ENCODE results near the gene STARD10. TPM values are rescaled to one million over a fixed set of nuclear protein-coding genes. Genes with fewer than 3 reads are reported as not detected.
A peak's percentile ranks its signal among the peaks of the same experiment; 100 is the strongest.

The STARD10 gene
- total RNA-seq, 8 experiments from 2014 or later: 7.8 to 26.9 (median 15.7) TPM

GRCh38 chr11:72740562-72741428 is 53.1 kb downstream of the STARD10 start:
- ATAC-seq (replicated peaks in 6 of 8): peak in 1 of 8 experiments; percentile 7
- H3K4me3 ChIP-seq: no peak overlapping the region
- 68 to 81% (median 71%) methylated on average over 1 to 4 of the region's 10 CpGs; no CpG with 5 or more reads in 5 of the 10 experiments for WGBS, 10 experiments
- no peak overlapping the region for H3K27ac ChIP-seq
- in situ Hi-C loops (cut with MboI; ENCODE audit: low pct_unique_long_range_greater_than_20kb in 2 of 9, low sequenced_read_pairs in 9 of 9, unreplicated experiment in 9 of 9): loop anchor here in 1 of 9 experiments (25.0 kb wide), 1 partner anchor 447 kb away; no protein-coding TSS in a partner anchor
- H3K4me1 ChIP-seq (replicated peaks in 1 of 2): peaks cover 6 to 11% of the 10 kb centered on the region in 2 donors

GRCh38 chr11:72740060-72740424 is 53.8 kb downstream of the STARD10 start:
- Histone ChIP-seq H3K27ac (no peak overlapping the region), H3K4me3 (no peak overlapping the region), H3K4me1 (replicated peaks in 1 of 2) (peaks cover 6 to 11% of the 10 kb centered on the region in 2 donors)
- WGBS, 10 experiments: 71 to 100% (median 100%) methylated on average over 1 of the region's 2 CpGs; no CpG with 5 or more reads in 4 of the 10 experiments
- no peak for ATAC-seq (replicated peaks in 6 of 8)
- in situ Hi-C loops (cut with MboI; ENCODE audit: low pct_unique_long_range_greater_than_20kb in 2 of 9, low sequenced_read_pairs in 9 of 9, unreplicated experiment in 9 of 9): loop anchor here in 1 of 9 experiments (25.0 kb wide), 1 partner anchor 447 kb away; no protein-coding TSS in a partner anchor

GRCh38 chr11:72739240-72740059 is 54.4 kb downstream of the STARD10 start:
- in situ Hi-C loops (cut with MboI; ENCODE audit: low pct_unique_long_range_greater_than_20kb in 2 of 9, low sequenced_read_pairs in 9 of 9, unreplicated experiment in 9 of 9): loop anchor here in 1 of 9 experiments (25.0 kb wide), 1 partner anchor 448 kb away; no protein-coding TSS in a partner anchor
- no peak for ATAC-seq (replicated peaks in 6 of 8)
- no peak overlapping the region for H3K27ac ChIP-seq
- H3K4me3 ChIP-seq: no peak overlapping the region
- WGBS, 10 experiments: 80 to 100% (median 100%) methylated on average over 1 to 6 of the region's 10 CpGs; no CpG with 5 or more reads in 1 of the 10 experiments
- H3K4me1 ChIP-seq (replicated peaks in 1 of 2): peaks cover 6 to 11% of the 10 kb centered on the region in 2 donors

GRCh38 chr11:72738199-72739141 is 55.4 kb downstream of the STARD10 start:
- in situ Hi-C loops (cut with MboI; ENCODE audit: low pct_unique_long_range_greater_than_20kb in 2 of 9, low sequenced_read_pairs in 9 of 9, unreplicated experiment in 9 of 9): loop anchor here in 1 of 9 experiments (25.0 kb wide), 1 partner anchor 449 kb away; no protein-coding TSS in a partner anchor
- H3K4me1 ChIP-seq (replicated peaks in 1 of 2): peaks cover 6 to 11% of the 10 kb centered on the region in 2 donors
- no peak overlapping the region for H3K4me3 ChIP-seq
- H3K27ac ChIP-seq: no peak overlapping the region
- 8 to 100% (median 100%) methylated on average over 1 to 3 of the region's 11 CpGs; no CpG with 5 or more reads in 5 of the 10 experiments for WGBS, 10 experiments
- peak in 4 of 8 experiments; percentile 26 to 98 (median 96) for ATAC-seq (replicated peaks in 6 of 8)

- in situ Hi-C loops (cut with MboI; ENCODE audit: low pct_unique_long_range_greater_than_20kb in 2 of 9, low sequenced_read_pairs in 9 of 9, unreplicated experiment in 9 of 9): loop anchor here in 1 of 9 experiments (25.0 kb wide), 1 partner anchor 450 kb away; no protein-coding TSS in a partner anchor
- ATAC-seq (replicated peaks in 6 of 8): no peak
- 40 to 100% (median 100%) methylated on average over 1 of the region's 1 CpG; no CpG with 5 or more reads in 4 of the 10 experiments for WGBS, 10 experiments
Measured at GRCh38 chr11:72737336-72737735, 56.5 kb downstream of the STARD10 start.

GRCh38 chr11:72736452-72737069 is 57.3 kb downstream of the STARD10 start:
- 0 to 40% (median 30%) methylated on average over 2 of the region's 5 CpGs; no CpG with 5 or more reads in 7 of the 10 experiments for WGBS, 10 experiments
- Histone ChIP-seq H3K27ac (no peak overlapping the region), H3K4me1 (replicated peaks in 1 of 2) (peaks cover 3 to 5% of the 10 kb centered on the region in 2 donors), H3K4me3 (no peak overlapping the region)
- peak in 5 of 8 experiments; percentile 9 to 31 (median 20) for ATAC-seq (replicated peaks in 6 of 8)
- in situ Hi-C loops (cut with MboI; ENCODE audit: low pct_unique_long_range_greater_than_20kb in 2 of 9, low sequenced_read_pairs in 9 of 9, unreplicated experiment in 9 of 9): loop anchor here in 1 of 9 experiments (25.0 kb wide), 1 partner anchor 451 kb away; no protein-coding TSS in a partner anchor

More at GRCh38 chr11:72737336-72737735, 56.5 kb downstream of the STARD10 start:
- H3K4me3 ChIP-seq: no peak overlapping the region
- H3K4me1 ChIP-seq (replicated peaks in 1 of 2): peaks cover 6 to 8% of the 10 kb centered on the region in 2 donors
- H3K27ac ChIP-seq: no peak overlapping the region

- H3K4me1 ChIP-seq (replicated peaks in 1 of 2): no peaks in the 10 kb centered on the region
- peak in 2 of 8 experiments; percentile 4 to 30 for ATAC-seq (replicated peaks in 6 of 8)
- 20 to 100% (median 70%) methylated on average over 1 to 8 of the region's 8 CpGs; no CpG with 5 or more reads in 1 of the 10 experiments for WGBS, 10 experiments
- no peak overlapping the region for H3K4me3 ChIP-seq
- H3K27ac ChIP-seq: no peak overlapping the region
- in situ Hi-C loops (cut with MboI; ENCODE audit: low pct_unique_long_range_greater_than_20kb in 2 of 9, low sequenced_read_pairs in 9 of 9, unreplicated experiment in 9 of 9): loop anchor here in 1 of 9 experiments (25.0 kb wide), 1 partner anchor 452 kb away; no protein-coding TSS in a partner anchor
Measured at GRCh38 chr11:72735495-72736027, 58.3 kb downstream of the STARD10 start.

GRCh38 chr11:72732329-72732728 is 61.5 kb downstream of the STARD10 start:
- in situ Hi-C loops (cut with MboI; ENCODE audit: low pct_unique_long_range_greater_than_20kb in 2 of 9, low sequenced_read_pairs in 9 of 9, unreplicated experiment in 9 of 9): loop anchor here in 1 of 9 experiments (25.0 kb wide), 1 partner anchor 455 kb away; no protein-coding TSS in a partner anchor
- 37 to 100% (median 96%) methylated on average over 2 to 9 of the region's 10 CpGs; no CpG with 5 or more reads in 3 of the 10 experiments for WGBS, 10 experiments

GRCh38 chr11:72730737-72731136 is 63.1 kb downstream of the STARD10 start:
- in situ Hi-C loops (cut with MboI; ENCODE audit: low pct_unique_long_range_greater_than_20kb in 2 of 9, low sequenced_read_pairs in 9 of 9, unreplicated experiment in 9 of 9): loop anchor here in 1 of 9 experiments (25.0 kb wide), 1 partner anchor 457 kb away; no protein-coding TSS in a partner anchor
- no peak for ATAC-seq (replicated peaks in 6 of 8)
- WGBS, 10 experiments: 62 to 100% (median 89%) methylated on average over 1 to 2 of the region's 2 CpGs; no CpG with 5 or more reads in 1 of the 10 experiments
- no peak overlapping the region for H3K27ac ChIP-seq
- H3K4me3 ChIP-seq: no peak overlapping the region
- H3K4me1 ChIP-seq (replicated peaks in 1 of 2): peaks cover 0 to under 1% of the 10 kb centered on the region in 2 donors

More at GRCh38 chr11:72732329-72732728, 61.5 kb downstream of the STARD10 start:
- no peaks in the 10 kb centered on the region for H3K4me1 ChIP-seq (replicated peaks in 1 of 2)
- H3K4me3 ChIP-seq: no peak overlapping the region
- no peak for ATAC-seq (replicated peaks in 6 of 8)
- no peak overlapping the region for H3K27ac ChIP-seq

GRCh38 chr11:72730243-72730642 is 63.6 kb downstream of the STARD10 start:
- H3K4me1 ChIP-seq (replicated peaks in 1 of 2): peaks cover 0 to 5% of the 10 kb centered on the region in 2 donors
- H3K4me3 ChIP-seq: no peak overlapping the region
- WGBS, 10 experiments: 60 to 100% (median 100%) methylated on average over 1 to 4 of the region's 5 CpGs; no CpG with 5 or more reads in 3 of the 10 experiments
- ATAC-seq (replicated peaks in 6 of 8): no peak
- in situ Hi-C loops (cut with MboI; ENCODE audit: low pct_unique_long_range_greater_than_20kb in 2 of 9, low sequenced_read_pairs in 9 of 9, unreplicated experiment in 9 of 9): loop anchor here in 1 of 9 experiments (25.0 kb wide), 1 partner anchor 457 kb away; no protein-coding TSS in a partner anchor
- H3K27ac ChIP-seq: no peak overlapping the region

GRCh38 chr11:72727521-72727920 is 66.3 kb downstream of the STARD10 start:
- WGBS, 10 experiments: 0 to 80% methylated on average over 1 to 2 of the region's 4 CpGs; no CpG with 5 or more reads in 8 of the 10 experiments
- no peak for ATAC-seq (replicated peaks in 6 of 8)
- in situ Hi-C loops (cut with MboI; ENCODE audit: low pct_unique_long_range_greater_than_20kb in 2 of 9, low sequenced_read_pairs in 9 of 9, unreplicated experiment in 9 of 9): loop anchor here in 2 of 9 experiments (10.0 to 25.0 kb wide), 2 partner anchors 67 to 460 kb away; partner anchors contain the start of gene STARD10 (in 1 of the 2)
- no peak overlapping the region for H3K4me3 ChIP-seq
- peaks cover 3 to 9% of the 10 kb centered on the region in 2 donors for H3K4me1 ChIP-seq (replicated peaks in 1 of 2)
- H3K27ac ChIP-seq: no peak overlapping the region
